Left renal pelvis (tissue), 4 donors: ENCODE data around the gene AP1G2. TPM values are rescaled to one million over a fixed set of nuclear protein-coding genes. Genes with fewer than 3 reads are reported as not detected.

Source experiments
- DNase-seq, 4 donors: peaks; one replicate each; pipeline ENCODE4 v3.0.0-alpha.2; 2013; ENCODE audit warnings: low read depth in 4 of 4, low spot score in 3 of 4
- polyA plus RNA-seq, 4 donors: library from polyadenylated mRNA; unstranded; fragments of 120-200 nt; gene quantifications; one replicate each; pipeline ENCODE4 v1.2.1, GENCODE V29; 2013; ENCODE audit not compliant: insufficient read length in 4 of 4

The AP1G2 gene
- polyA plus RNA-seq, 4 donors: 47.5 to 119 (median 73.7) TPM

DNA sequence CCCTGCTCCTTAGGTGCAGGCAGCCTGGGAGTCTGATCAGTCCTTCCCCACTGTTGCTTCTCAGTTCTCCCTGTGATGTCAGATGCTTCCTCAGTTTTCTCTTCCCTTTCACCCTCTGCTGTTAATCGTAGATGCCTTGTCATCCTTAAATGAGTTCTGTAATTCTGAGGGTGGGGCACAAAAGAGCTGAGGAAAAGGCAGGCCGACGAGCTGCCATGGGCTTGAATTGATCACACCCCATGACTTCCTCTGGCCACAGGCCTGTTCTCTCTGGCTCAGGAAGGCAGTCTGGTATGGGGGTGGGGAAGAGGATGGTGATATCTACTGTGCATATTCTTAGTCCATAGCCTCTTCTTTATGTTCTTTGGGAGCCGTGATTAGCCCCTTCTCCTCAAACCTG is 5.2 kb upstream of the AP1G2 start:
- no peak for DNase-seq

DNA sequence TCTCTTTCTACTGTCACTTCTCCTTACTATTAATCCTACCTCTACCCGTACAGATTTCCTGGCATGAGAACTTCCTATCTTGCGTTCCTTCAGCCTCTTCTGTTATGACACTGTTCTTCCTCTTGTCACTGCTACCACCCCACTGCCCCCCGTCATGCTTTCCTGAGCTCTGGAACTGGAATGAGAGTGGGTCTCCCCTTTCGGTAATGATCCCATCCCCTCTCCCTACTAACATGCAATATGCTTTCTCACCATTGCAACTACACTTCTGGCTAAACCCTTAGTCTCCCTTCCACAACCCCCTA is 4.9 kb upstream of the AP1G2 start:
- no peak for DNase-seq

DNA sequence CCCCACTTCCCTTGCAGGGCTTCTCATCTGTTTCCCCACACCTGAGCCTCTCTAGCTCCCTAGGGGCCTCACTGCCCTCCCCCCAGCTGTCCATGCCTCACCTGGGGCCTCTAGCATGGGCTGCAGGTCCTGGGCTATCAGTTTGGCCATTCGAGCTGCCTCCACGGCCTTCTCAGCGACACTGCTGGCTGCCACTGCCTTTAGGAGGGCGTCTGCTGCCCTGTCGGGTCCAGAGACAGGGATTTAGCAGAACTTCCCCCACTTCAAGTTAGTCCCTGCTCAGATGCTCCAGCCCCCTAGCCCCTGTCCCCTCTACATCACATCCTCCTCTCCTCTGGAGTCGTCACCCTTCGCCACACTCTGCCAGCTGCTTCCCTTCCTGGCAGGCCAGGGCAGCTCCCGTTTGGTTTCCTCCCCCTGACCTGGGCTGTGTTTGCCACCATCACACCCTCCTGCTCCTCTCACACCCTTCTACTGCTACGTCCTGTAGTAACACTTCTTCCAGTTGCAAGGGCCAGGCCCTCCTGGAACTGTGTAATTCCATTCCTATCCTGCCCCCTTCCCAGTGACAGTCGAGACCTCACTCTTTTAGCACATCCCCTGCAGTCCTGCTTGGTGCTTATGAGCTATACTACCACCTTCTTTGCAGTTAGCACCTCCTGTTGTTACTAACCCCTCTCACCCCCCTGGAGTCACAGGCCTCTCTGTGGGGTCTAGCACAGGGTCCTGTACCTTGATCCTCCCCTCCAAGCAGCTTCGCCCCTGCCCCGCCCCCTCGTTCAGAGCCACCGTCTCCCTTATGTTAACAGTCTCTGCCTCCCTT is 4.3 kb upstream of the AP1G2 start:
- DNase-seq: no peak

- no peak for DNase-seq
Measured at GRCh38 chr14:23570806-23571483, 3.4 kb upstream of the AP1G2 start.

- no peak for DNase-seq
Measured at GRCh38 chr14:23569443-23570151, 2.0 kb upstream of the AP1G2 start.

- no peak for DNase-seq
Measured at GRCh38 chr14:23568600-23569331, 1.2 kb upstream of the AP1G2 start.

DNA sequence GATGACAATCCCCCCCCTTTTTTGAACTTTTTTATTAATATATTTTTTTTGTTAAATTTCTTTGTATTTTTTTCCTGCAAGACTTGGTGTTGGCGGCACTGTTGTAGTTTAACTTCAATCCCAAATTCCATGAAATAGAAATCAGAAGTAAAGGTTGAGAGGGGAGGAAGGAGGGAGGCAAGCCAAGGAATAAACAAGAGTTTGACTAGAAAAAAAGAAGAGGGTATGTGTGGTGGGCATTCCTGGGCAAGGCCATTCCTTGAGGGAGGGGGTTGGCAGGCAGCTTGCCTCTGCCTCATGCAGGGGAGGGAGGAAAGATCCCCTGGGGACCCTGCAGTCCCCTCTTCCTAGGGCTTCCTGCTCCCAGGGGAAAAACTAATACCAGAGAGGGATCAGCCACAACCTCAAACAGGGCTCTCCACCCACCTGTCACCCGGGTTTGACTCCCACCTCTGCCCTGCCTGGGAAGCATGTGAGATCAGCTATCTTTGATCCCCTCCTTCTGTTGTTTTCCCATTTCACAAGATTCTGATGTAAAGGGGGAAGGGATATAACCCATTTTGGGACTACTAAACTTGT is 519 bp upstream of the AP1G2 start:
- no peak for DNase-seq

DNA sequence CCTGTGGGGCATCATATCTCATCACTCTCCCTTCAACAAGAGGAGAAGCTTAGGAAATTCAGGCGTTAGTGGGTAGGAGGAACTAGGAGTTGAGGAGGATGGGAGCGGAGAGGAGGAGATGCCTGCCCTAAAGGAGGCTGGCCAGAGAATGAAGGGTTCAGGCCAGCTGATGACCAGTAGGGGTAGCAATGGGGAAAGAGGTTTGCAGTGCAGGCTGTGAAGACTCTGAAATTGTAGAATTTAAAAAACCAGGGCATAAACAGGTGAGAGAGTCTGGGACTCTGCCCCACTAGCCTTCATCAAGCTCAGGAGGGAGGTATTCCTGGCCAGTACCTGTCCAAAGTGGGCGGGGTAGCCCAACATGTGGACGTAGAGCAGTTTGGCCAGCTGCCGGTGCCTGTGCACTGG is 809 bp downstream of the AP1G2 start:
- no peak for DNase-seq

DNA sequence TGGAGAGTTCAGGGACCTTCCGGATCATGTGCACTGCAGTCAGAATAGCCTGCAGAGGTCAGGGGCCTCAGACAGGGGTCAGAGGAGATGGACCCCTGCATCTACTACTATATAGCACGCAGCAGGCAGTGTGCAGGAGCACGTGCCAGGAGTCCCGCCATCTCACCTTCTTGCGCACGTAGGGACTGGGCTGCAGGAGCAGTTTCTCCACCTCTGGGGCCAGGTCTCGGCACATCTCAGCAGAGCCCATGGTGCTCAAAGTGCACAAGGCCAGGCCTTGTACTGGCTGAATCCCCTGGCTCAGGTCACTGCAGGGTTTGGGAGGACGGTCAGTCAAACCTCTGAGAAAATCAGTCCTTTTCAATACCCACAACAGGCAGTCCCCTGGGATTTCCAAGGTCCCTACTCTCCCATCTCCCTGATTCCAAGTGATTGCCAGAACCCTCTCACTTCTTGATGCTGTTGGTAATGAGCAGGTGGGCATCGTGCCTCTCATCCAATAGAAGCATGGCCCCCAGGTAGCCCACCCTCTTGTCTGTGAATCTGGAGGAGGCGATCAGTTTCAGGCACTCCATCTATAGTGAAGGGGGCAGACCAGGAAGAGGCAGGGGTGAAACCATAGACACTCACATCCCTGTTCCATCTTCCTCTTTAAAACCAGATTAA is 1.3 kb downstream of the AP1G2 start:
- DNase-seq: no peak

DNA sequence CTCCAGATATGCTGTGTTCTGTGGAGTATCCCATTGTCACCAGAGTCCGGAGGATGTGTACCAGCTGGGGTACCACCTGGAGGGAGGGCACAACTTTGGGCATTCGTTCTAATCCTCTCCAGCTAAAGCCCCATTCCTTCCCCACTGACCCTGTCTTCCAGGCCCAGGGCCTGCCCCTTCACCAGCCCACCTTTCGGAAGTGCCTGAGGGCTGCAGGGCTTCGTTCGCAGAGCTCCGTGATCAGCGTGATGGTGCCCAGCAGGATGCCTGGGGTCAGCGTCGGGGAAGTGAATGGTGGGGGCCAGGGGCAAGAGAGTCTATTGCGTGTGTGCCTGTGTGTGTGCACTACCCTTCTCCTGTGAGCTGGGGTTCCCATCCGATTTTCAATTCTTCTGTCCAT is 2.0 kb downstream of the AP1G2 start:
- no peak for DNase-seq

DNA sequence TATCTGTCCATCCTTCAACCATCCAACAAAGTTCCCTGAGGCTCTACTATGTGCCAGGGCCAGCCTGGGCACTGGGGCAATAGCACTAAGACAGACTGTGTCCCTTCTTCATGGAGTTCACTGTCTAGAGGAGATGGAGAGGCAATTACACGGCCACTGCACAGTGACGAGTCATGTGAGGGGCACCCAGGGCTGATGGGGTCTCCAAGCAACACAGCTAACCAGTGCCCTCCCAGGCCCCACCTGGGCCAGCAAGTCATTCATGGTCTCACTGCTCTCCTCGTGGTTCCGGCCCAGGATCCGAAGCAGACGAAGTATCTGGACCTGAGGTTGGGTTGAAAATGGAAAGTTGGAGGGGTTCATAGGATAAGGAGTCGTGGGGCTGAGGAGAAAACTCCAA is 2.7 kb downstream of the AP1G2 start:
- no peak for DNase-seq

DNA sequence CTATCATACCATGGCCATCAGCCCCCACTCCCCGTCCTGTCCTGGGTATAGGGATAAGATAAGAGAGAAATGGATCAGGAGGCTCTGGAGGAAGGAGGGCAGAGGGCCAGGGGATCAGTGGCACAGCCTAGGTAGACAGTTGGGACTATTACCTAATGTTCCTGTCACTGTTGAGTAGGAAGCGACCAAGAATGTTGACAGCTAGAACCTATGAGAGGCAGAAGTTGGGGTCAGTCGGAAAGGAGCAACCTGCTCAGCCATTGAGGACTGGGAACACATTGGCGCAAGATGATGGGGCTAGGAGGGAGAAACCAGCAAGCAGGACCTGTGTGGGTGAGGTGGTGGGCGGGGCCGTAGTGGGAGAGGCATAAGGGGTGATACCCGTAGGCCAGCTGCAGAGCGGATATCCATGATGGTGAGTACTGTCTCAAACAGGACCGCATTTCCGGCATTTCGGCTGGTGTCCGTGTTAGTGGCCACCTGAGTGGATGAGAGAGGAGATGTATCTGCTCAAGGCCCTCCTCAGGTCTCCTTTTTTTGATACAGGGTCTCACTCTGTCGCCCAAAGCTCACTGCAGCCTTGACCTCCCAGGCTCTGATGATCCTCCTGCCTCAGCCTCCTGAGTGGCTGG is 3.3 kb downstream of the AP1G2 start:
- DNase-seq: no peak

- DNase-seq: no peak
Measured at GRCh38 chr14:23563473-23564180, 4.0 kb downstream of the AP1G2 start.

- DNase-seq: no peak
Measured at GRCh38 chr14:23562822-23563472, 4.6 kb downstream of the AP1G2 start.

- no peak for DNase-seq
Measured at GRCh38 chr14:23561873-23562821, 5.4 kb downstream of the AP1G2 start.

DNA sequence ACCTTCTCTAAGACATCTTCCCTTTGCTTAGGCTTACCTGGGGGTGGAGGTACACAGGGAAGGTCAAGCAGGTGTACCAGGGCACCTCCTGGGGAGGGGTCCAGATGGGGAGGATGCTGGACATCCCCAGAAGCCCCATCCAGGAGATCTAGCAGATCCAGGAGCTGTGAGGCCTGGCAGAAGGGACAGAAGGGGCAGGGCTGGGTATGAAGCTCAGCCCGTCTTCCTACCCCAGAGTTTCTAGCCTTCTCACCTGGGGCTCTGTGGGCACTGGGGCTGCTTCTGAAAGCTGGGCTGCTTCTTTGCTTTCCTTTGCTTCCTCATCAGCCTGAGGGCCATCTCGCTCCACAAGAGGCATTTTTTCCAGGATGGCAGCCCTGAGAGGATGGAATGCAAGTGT is 6.3 kb downstream of the AP1G2 start:
- DNase-seq: no peak

- DNase-seq: no peak
Measured at GRCh38 chr14:23559926-23560520, 7.6 kb downstream of the AP1G2 start.
